LNCaP clone FGC (cell line): Measurements from ENCODE around the gene ROR1.

Source experiments
- DNase-seq: peaks from one replicate; pipeline ENCODE4 v3.0.0-alpha.2; 2011; ENCODE audit warnings: low read depth
- H3K4me3 ChIP-seq: 2 replicates; pipeline ENCODE4 v1.5.1; 2011; ENCODE audit warnings: mild to moderate bottlenecking, low read depth, low read length, control low read depth
- TF ChIP-seq, protein P1 (sequence below): IDR thresholded peaks from 2 replicates; pipeline ENCODE4 v1.5.1; 2012; ENCODE audit warnings: mild to moderate bottlenecking; ENCODE audit not compliant: control insufficient read depth, insufficient read depth; ENCODE audit errors: extremely low read depth

ROR1 gene

DNA sequence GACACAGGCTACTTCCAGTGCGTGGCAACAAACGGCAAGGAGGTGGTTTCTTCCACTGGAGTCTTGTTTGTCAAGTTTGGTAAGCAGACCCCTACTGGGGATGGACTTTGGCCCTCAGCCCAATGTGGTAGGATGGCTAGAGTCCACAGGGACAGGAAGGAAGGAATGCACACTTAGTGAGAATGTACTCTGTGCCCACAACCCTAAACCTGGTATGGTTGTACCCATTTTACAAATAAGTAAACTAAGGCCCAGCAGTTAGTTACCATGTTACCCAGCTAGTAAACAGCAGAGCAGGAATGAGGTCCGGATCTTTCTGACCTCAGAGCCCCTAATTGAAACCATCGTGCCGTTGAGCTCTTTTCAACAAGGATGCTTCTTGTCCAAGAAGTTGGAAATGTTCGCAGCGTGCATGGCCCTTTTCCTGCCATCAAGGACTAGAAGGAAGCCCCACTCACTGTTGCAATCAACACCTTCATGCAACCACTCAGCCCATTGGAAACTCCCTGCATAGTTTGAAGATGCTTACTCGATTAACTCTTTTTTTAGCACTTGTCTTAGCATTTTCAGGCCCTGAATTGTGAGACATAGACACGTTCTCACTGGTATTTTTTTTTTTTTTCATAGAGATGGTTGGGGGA lies 276.2 kb downstream of the ROR1 start:
- TF ChIP-seq, protein P1, sequence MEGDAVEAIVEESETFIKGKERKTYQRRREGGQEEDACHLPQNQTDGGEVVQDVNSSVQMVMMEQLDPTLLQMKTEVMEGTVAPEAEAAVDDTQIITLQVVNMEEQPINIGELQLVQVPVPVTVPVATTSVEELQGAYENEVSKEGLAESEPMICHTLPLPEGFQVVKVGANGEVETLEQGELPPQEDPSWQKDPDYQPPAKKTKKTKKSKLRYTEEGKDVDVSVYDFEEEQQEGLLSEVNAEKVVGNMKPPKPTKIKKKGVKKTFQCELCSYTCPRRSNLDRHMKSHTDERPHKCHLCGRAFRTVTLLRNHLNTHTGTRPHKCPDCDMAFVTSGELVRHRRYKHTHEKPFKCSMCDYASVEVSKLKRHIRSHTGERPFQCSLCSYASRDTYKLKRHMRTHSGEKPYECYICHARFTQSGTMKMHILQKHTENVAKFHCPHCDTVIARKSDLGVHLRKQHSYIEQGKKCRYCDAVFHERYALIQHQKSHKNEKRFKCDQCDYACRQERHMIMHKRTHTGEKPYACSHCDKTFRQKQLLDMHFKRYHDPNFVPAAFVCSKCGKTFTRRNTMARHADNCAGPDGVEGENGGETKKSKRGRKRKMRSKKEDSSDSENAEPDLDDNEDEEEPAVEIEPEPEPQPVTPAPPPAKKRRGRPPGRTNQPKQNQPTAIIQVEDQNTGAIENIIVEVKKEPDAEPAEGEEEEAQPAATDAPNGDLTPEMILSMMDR, result no peak
- H3K4me3 ChIP-seq, result no peak overlapping the region
- no peak for DNase-seq

DNA sequence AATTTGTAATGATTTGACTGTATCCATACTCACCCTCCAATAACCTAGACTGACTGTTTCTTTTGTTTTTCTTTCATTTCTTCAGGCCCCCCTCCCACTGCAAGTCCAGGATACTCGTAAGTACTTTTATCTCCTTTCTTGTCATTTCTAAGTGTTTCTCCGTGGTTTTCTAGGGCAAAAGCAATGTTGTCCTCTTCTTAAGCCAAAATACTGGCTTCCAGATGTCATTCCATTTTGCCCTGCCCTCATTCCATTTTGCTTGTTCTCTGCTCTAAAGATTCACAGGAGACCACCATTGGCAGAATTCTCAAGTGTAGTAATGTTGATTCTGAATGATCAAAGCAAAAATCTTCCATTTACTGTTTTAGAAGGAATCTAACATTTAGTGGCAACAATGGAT lies 276.8 kb downstream of the ROR1 start:
- DNase-seq, result no peak
- TF ChIP-seq, protein P1, result no peak
- H3K4me3 ChIP-seq, result no peak overlapping the region

DNA sequence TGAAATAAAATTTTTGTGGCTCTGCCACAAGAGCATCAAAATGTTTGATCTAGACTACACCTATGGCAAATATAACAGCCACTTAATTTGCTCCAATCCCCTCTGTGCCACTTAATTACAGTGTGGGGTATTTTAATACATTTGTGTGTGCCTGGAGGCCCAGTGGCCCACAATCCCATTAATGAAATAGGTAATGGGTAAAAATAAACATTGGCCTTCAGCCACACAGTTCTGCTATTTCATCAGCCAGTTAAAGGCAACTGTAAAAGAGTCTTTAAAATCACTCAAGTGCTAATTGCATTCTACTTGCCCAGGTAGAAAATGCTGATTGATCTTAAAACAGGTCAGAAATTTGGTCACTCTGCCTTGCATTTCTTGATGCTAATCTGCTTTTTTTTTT lies 278.0 kb downstream of the ROR1 start:
- TF ChIP-seq, protein P1, result no peak
- no peak overlapping the region for H3K4me3 ChIP-seq
- no peak for DNase-seq

DNA sequence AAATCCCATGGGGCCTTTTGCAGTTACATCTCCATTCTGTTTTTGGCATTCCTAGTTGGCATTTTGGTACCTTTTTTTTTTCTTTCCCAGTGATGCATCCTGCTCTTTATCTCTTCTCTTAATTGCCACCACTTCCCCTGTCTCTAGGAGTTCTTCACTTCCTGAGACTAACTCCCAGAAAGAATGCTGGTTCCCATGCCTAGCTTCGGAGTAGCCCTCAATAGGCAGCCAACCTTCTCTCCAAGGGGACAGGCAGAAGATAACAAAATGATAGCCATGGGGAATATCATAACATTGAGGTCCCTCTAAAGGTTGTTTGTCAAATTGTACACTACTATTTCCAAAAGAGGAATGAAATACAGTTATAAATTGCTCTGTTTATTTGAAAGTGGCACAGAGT lies 279.0 kb downstream of the ROR1 start:
- TF ChIP-seq, protein P1, result no peak
- no peak for DNase-seq
- H3K4me3 ChIP-seq, result no peak overlapping the region

DNA sequence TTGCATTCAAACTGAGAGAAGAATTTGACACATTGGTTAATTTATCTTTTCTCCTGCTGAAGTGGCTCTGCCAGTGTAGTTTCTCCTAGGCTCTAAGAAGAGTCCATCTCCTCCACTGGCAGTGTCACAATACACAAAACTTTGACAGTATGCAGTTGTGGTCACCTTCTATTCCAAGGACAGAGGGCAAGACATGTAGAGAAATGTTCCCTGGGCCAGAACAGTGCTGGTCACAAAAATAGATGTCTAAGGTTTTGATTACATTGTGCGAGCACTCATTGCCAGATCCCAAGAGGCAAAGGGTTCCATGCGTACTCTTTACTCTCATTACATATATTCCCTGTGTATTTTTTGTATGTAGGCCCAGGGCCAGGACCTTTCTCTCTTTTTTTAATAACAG lies 281.5 kb downstream of the ROR1 start:
- TF ChIP-seq, protein P1, result no peak
- no peak overlapping the region for H3K4me3 ChIP-seq
- DNase-seq, result no peak

DNA sequence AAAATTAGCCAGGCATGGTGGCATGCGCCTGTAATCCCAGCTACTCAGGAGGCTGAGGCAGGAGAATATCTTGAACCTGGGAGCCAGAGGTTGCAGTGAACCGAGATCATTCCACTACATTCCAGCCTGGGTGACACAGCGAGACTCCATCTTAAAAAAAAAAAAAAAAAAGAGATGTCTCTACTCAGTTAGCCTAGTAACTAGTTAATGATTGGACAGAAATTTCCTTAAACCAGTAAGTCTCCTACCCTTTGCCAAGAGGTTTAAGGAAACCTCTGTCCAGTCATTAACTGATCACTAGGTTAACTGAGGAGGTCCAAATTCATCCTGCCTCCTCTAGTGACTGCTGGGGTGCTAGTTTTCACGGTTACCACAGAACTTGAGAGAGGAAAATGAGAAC lies 285.7 kb downstream of the ROR1 start:
- no peak for DNase-seq
- H3K4me3 ChIP-seq, result no peak overlapping the region
- TF ChIP-seq, protein P1, result no peak
